Right atrium auricular region (tissue), 2 donors: ENCODE data around the gene STUM. TPM values are rescaled to one million over a fixed set of nuclear protein-coding genes. Genes with fewer than 3 reads are reported as not detected.

Experiments
- DNase-seq: peaks from one replicate; pipeline ENCODE4 v3.0.0-alpha.2; 2019; ENCODE audit warnings: low spot score
- H3K27ac ChIP-seq, 2 donors: fragments of 200-600 bp; sonication (generic); 1 replicate in 1 of 2; 2 replicates in 1 of 2; pipeline ENCODE4 v1.5.1; 2016 to 2019
- H3K27me3 ChIP-seq, 2 donors: fragments of 200-600 bp; sonication (generic); one replicate each; pipeline versions ENCODE4 v1.5.1 to v1.6.0; 2017 to 2019
- H3K36me3 ChIP-seq: fragments of 200-600 bp; sonication (generic); one replicate; pipeline ENCODE4 v1.5.1; 2016
- H3K4me1 ChIP-seq, 2 donors: fragments of 200-600 bp; sonication (generic); one replicate each; pipeline versions ENCODE4 v1.5.1 to v1.6.0; 2017 to 2019
- H3K4me3 ChIP-seq, 2 donors: fragments of 200-600 bp; sonication (generic); 1 replicate in 1 of 2; 2 replicates in 1 of 2; pipeline ENCODE4 v1.5.1; 2017 to 2019; ENCODE audit warnings: mild to moderate bottlenecking in 1 of 2, moderate library complexity in 1 of 2
- H3K9me3 ChIP-seq, 2 donors: fragments of 200-600 bp; sonication (generic); one replicate each; pipeline ENCODE4 v1.5.1; 2019
- total RNA-seq, 2 donors: library from RNA; depleted of rRNA; stranded (reverse); fragments of >200 nt; gene quantifications; one replicate each; pipeline ENCODE4 v1.1.0, GENCODE V29; 2016
- TF ChIP-seq, protein P1 (sequence below), 2 donors: fragments of 200-600 bp; sonication (generic); IDR thresholded peaks; one replicate each; pipeline ENCODE4 v1.5.1; 2019; ENCODE audit warnings: antibody characterized with exemption in 2 of 2

Gene STUM
- total RNA-seq, 2 donors from 2014 or later = 0.43 to 0.70 TPM

DNA sequence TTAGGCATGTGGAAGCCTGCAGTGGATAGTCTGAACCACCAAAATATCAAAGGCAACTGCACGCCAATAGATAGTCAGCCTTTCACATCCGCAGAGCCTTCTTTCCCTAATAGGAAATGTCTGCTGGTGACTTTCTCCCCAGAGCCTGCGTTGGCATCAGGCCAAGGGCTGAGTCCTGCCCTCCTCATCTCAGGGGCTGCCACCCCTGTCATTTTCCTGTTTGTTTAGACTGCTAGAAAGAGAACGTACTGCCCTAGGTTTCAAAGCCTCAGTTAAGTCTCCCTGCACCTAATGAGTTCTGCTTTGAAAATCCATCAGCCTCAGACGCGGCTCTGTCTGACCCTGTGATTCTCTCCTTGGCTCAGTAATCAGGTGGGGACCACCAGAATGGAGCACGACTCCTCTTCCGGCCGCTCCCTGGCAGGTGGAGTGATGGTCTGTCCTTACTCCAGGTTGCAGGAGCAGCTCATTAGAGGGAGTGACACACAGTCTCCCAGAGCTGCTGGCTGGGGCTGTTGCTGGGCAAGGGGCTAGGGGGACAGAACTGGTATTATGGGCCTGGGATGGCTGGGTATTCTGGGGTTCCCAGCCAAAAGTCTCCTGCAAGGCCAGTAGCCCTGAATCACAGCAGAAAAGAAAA, 27.3 kb downstream of the STUM start:
- no peaks in the 10 kb centered on the region for H3K9me3 ChIP-seq
- peaks cover 0 to 17% of the 10 kb centered on the region in 2 donors for H3K4me1 ChIP-seq
- peak overlapping the region in 1 of 2 donors; percentile 19 for H3K27ac ChIP-seq
- H3K27me3 ChIP-seq = no peaks in the 10 kb centered on the region
- no peaks in the 10 kb centered on the region for H3K36me3 ChIP-seq
- TF ChIP-seq, protein P1, sequence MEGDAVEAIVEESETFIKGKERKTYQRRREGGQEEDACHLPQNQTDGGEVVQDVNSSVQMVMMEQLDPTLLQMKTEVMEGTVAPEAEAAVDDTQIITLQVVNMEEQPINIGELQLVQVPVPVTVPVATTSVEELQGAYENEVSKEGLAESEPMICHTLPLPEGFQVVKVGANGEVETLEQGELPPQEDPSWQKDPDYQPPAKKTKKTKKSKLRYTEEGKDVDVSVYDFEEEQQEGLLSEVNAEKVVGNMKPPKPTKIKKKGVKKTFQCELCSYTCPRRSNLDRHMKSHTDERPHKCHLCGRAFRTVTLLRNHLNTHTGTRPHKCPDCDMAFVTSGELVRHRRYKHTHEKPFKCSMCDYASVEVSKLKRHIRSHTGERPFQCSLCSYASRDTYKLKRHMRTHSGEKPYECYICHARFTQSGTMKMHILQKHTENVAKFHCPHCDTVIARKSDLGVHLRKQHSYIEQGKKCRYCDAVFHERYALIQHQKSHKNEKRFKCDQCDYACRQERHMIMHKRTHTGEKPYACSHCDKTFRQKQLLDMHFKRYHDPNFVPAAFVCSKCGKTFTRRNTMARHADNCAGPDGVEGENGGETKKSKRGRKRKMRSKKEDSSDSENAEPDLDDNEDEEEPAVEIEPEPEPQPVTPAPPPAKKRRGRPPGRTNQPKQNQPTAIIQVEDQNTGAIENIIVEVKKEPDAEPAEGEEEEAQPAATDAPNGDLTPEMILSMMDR (IDR thresholded peaks at IDR 0.05) = no peak
- no peak overlapping the region for H3K4me3 ChIP-seq
- no peak for DNase-seq

DNA sequence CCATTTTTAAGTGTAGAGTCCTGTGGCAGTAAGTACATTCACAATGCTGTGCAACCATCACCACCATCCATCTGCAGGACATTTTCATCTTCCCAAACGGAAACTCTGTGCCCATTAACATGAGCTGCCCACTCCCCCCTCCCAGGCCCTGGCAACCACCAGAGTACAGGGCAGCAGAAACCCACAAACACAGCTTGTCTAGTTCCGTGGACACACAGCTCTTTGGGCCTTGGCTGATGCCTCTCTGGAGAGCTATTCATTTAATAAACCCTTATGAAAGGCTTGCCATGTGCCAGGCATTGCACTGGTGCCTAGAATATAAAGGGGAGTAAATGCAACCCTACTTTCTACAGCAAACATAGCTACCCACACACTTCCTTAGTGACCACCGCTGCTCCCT, 28.0 kb downstream of the STUM start:
- H3K4me1 ChIP-seq = peaks cover 0 to 17% of the 10 kb centered on the region in 2 donors
- H3K27ac ChIP-seq = no peak overlapping the region
- H3K4me3 ChIP-seq = no peak overlapping the region
- TF ChIP-seq, protein P1 (IDR thresholded peaks at IDR 0.05) = no peak
- no peaks in the 10 kb centered on the region for H3K9me3 ChIP-seq
- no peak for DNase-seq
- no peaks in the 10 kb centered on the region for H3K36me3 ChIP-seq
- no peaks in the 10 kb centered on the region for H3K27me3 ChIP-seq

DNA sequence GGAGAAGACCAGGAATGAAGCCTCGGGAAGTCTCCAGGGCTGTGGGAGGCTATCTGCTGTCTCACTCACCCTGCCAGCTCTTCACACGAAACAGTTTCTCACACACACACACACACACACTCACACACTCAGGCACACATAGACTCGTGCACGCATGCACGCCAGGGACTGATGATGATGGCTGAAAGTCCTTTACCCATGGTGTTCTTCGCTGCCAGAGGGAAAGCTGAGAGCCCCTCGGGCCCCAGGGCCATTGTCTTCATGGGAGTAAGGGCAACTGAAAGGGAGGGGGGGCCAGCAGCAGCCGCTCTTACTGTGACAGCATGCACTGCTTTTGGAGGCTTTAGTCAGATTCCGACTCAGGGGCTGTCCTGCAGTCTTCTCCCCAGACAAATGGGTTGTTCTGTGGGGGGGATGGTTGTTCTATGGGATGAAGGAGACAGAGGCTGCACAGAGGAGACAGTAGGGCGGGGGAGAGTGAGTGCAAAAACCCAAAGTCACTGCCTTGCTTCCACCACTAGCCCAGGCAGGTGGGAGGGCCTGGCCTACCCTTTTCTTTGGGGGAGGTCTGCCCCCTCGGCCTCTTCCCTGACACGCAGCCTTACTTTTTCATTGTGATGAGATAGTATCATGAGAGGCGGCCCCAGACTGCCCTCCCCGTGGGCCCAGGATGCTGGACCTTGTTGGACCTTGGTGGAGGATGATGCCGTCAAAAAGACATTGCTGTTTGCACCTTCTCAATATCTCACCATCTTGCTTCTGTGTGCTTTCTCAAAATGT, 29.0 kb downstream of the STUM start:
- TF ChIP-seq, protein P1 (IDR thresholded peaks at IDR 0.05) = no peak
- Histone ChIP-seq H3K4me3 (no peak overlapping the region), H3K27ac (no peak overlapping the region), H3K9me3 (no peaks in the 10 kb centered on the region), H3K27me3 (no peaks in the 10 kb centered on the region), H3K36me3 (no peaks in the 10 kb centered on the region), H3K4me1 (peaks cover 0 to 17% of the 10 kb centered on the region in 2 donors)
- DNase-seq = no peak

DNA sequence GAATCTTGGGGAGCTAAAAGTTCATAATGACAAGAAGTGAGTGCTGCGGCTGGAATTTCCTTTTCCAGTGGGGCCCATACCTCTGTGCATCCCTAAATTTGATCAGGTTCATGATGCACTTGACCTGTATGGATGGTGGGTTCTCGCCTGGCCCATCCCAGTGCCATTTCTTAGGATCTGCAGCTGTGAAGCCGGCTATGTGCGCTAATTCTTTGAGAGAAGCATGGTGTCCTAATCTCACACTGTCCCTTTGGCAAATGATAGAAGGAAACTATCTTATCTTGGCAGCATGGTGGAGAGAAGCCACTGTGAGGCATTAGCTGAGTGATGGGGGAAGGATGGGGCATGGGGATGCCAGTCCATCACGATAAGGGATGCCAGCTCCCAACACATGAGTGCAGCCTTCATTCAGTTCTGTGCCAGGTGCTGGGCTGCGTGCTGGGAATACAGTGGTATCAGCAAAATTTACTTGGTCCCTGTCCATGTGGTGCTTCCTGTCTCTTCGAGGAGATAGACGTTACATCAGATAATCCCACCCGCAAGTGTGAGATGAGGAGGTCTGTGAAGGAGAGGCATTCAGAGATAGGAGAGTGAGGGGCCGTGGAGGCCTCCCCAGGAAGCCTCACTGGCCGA, 30.5 kb downstream of the STUM start:
- TF ChIP-seq, protein P1 (IDR thresholded peaks at IDR 0.05) = no peak
- no peak overlapping the region for H3K27ac ChIP-seq
- no peaks in the 10 kb centered on the region for H3K36me3 ChIP-seq
- H3K27me3 ChIP-seq = no peaks in the 10 kb centered on the region
- DNase-seq = no peak
- peaks cover 0 to 17% of the 10 kb centered on the region in 2 donors for H3K4me1 ChIP-seq
- H3K9me3 ChIP-seq = no peaks in the 10 kb centered on the region
- no peak overlapping the region for H3K4me3 ChIP-seq

DNA sequence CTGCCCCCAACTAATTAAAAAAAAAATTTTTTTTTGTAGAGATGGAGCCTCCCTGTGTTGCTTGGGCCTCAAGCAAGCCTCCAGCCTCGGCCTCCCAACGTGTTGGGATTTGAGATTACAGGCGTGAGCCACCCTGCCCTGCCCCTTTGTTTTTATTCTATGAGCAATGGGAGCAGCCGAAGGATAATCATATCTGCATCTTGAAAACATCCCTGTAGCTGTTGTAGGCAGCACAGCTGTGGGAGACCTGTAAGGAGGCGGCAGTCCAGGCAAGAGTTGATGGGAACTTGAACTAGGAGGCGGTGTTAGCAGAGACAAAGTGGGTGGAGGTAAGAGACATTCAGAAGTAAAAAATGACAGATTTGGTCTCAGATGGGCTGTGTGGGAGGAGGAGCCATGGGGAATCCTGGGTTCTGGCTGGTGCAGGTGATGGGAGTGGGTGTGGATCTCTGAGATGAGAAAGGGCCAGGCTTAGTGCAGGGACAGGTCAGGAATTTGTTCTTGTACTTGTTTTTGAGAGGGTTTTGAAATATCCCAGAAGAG, 31.3 kb downstream of the STUM start:
- Histone ChIP-seq H3K4me3 (no peak overlapping the region), H3K4me1 (peaks cover 0 to 15% of the 10 kb centered on the region in 2 donors), H3K27ac (no peak overlapping the region), H3K27me3 (no peaks in the 10 kb centered on the region), H3K36me3 (no peaks in the 10 kb centered on the region), H3K9me3 (no peaks in the 10 kb centered on the region)
- no peak for DNase-seq
- TF ChIP-seq, protein P1 (IDR thresholded peaks at IDR 0.05) = no peak
